Measurements from ENCODE around the gene ESRRA. TPM values are rescaled to one million over a fixed set of nuclear protein-coding genes. Genes with fewer than 3 reads are reported as not detected.
A peak's percentile ranks its signal among the peaks of the same experiment; 100 is the strongest.

The ESRRA gene
- total and polyA plus RNA-seq, 2 of the 13 experiments (the other 11 are each of a cell fraction or from before 2014, with no cell fraction given): 18.1 to 36.3 TPM

DNA sequence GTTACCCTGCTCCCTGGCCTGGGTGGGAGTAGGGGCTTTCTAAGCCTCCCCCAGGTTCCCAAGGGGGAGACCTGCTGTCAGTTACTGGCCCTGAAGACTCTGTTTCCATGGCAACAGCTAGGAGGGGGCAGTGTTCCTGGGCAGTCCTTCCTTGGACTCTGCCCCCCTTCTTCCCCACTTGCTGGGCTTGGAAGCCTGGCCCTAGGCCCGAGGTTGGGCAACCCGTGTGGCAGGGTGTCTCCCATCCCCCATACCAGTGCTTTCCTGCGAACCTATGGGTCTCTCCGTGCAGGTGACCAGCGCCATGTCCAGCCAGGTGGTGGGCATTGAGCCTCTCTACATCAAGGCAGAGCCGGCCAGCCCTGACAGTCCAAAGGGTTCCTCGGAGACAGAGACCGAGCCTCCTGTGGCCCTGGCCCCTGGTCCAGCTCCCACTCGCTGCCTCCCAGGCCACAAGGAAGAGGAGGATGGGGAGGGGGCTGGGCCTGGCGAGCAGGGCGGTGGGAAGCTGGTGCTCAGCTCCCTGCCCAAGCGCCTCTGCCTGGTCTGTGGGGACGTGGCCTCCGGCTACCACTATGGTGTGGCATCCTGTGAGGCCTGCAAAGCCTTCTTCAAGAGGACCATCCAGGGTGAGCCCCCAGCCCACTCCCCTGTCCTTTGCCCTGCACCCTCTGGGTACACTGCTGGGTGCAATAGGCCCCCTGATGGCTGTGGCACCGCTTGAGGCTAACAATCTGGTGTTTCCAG, 1.7 kb downstream of the ESRRA start (continued):
- TF ChIP-seq JDP2 (CRISPR knock-in tag; IDR thresholded peaks at IDR 0.05; ENCODE audit: borderline replicate concordance): no peak
- peak; percentile 60; the same call in 1 of the 2 replicates for TF ChIP-seq RBFOX2 (IDR thresholded peaks at IDR 0.05; ENCODE audit: low read depth, low read length)
- TF ChIP-seq HINFP (CRISPR knock-in tag; IDR thresholded peaks at IDR 0.05; ENCODE audit: low read depth): 0 out of 2 replicates have a peak, but pooled peaks have one; percentile 41
- no peak for TF ChIP-seq ZNF639 (CRISPR knock-in tag; conservative IDR thresholded peaks at IDR 0.05)
- TF ChIP-seq ZNF776 (CRISPR knock-in tag; IDR thresholded peaks at IDR 0.05): 0 out of 2 replicates have a peak, but pooled peaks have one; percentile 64
- TF ChIP-seq MEF2D (CRISPR knock-in tag; IDR thresholded peaks at IDR 0.05): no peak
- no peak for TF ChIP-seq ZMYM3 (CRISPR knock-in tag; IDR thresholded peaks at IDR 0.05)
- no peak for TF ChIP-seq ZNF383 (CRISPR knock-in tag; IDR thresholded peaks at IDR 0.05; ENCODE audit: borderline replicate concordance)
- TF ChIP-seq IKZF1 (IDR thresholded peaks at IDR 0.05): no peak
- TF ChIP-seq, protein P1, sequence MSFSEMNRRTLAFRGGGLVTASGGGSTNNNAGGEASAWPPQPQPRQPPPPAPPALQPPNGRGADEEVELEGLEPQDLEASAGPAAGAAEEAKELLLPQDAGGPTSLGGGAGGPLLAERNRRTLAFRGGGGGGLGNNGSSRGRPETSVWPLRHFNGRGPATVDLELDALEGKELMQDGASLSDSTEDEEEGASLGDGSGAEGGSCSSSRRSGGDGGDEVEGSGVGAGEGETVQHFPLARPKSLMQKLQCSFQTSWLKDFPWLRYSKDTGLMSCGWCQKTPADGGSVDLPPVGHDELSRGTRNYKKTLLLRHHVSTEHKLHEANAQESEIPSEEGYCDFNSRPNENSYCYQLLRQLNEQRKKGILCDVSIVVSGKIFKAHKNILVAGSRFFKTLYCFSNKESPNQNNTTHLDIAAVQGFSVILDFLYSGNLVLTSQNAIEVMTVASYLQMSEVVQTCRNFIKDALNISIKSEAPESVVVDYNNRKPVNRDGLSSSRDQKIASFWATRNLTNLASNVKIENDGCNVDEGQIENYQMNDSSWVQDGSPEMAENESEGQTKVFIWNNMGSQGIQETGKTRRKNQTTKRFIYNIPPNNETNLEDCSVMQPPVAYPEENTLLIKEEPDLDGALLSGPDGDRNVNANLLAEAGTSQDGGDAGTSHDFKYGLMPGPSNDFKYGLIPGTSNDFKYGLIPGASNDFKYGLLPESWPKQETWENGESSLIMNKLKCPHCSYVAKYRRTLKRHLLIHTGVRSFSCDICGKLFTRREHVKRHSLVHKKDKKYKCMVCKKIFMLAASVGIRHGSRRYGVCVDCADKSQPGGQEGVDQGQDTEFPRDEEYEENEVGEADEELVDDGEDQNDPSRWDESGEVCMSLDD (CRISPR knock-in tag; IDR thresholded peaks at IDR 0.05; ENCODE audit: borderline replicate concordance): peak; percentile 34; the same call in 1 of the 2 replicates
- no peak for TF ChIP-seq ZNF18 (CRISPR knock-in tag; IDR thresholded peaks at IDR 0.05; ENCODE audit: insufficient replicate concordance)
- no peak for TF ChIP-seq LBX2 (CRISPR knock-in tag; IDR thresholded peaks at IDR 0.05; ENCODE audit: borderline replicate concordance)
- TF ChIP-seq TBX3 (IDR thresholded peaks at IDR 0.05; ENCODE audit: borderline replicate concordance): no peak
- peak; percentile 50; the same call in 1 of the 2 replicates for TF ChIP-seq SALL1 (CRISPR knock-in tag; IDR thresholded peaks at IDR 0.05)
- TF ChIP-seq ZNF772 (CRISPR knock-in tag; IDR thresholded peaks at IDR 0.05): no peak
- TF ChIP-seq CEBPG (CRISPR knock-in tag; IDR thresholded peaks at IDR 0.05): peak; percentile 92
- no peak for TF ChIP-seq FIP1L1 (IDR thresholded peaks at IDR 0.05; ENCODE audit: borderline replicate concordance, insufficient read depth, low read depth, low read length)
- TF ChIP-seq IRX3 (CRISPR knock-in tag; IDR thresholded peaks at IDR 0.05; ENCODE audit: borderline replicate concordance, low read depth): no peak
- no peak for TF ChIP-seq ISX (CRISPR knock-in tag; conservative IDR thresholded peaks at IDR 0.05)
- peak; percentile 42 for TF ChIP-seq PRPF4 (IDR thresholded peaks at IDR 0.05; ENCODE audit: low read depth, low read length, poor library complexity, severe bottlenecking)
